Activated CD4-positive, alpha-beta T cell treated with anti-CD3 and anti-CD28 coated beads, Interleukin-2, amount 50 U/mL, for 48 hours (primary cell): Measurements from ENCODE around the gene VPS39.

Experiments used
- DNase-seq, 2 experiments: peaks; one replicate each; pipeline ENCODE4 v3.0.0-alpha.2; 2020

The VPS39 gene

GRCh38 chr15:42143356-42143755 is 64.7 kb downstream of the VPS39 start:
- DNase-seq: no peak

GRCh38 chr15:42141795-42142667 is 66.1 kb downstream of the VPS39 start:
- DNase-seq: no peak

- no peak for DNase-seq
Observed at GRCh38 chr15:42141246-42141645, 66.9 kb downstream of the VPS39 start.

GRCh38 chr15:42140383-42141070 is 67.6 kb downstream of the VPS39 start:
- no peak for DNase-seq

GRCh38 chr15:42139596-42139995 is 68.5 kb downstream of the VPS39 start:
- no peak for DNase-seq

GRCh38 chr15:42138968-42139386 is 69.1 kb downstream of the VPS39 start:
- DNase-seq: no peak

- no peak for DNase-seq
Observed at GRCh38 chr15:42138411-42138810, 69.7 kb downstream of the VPS39 start.

- DNase-seq: no peak
Observed at GRCh38 chr15:42137461-42138261, 70.4 kb downstream of the VPS39 start.

GRCh38 chr15:42136513-42136912 is 71.6 kb downstream of the VPS39 start:
- DNase-seq: no peak

GRCh38 chr15:42135351-42135750 is 72.8 kb downstream of the VPS39 start:
- DNase-seq: no peak

GRCh38 chr15:42134617-42135245 is 73.4 kb downstream of the VPS39 start:
- DNase-seq: no peak

- peak; percentile 68 to 74 for DNase-seq
Observed at GRCh38 chr15:42133886-42134502, 74.1 kb downstream of the VPS39 start.

- DNase-seq: no peak
Observed at GRCh38 chr15:42133356-42133755, 74.7 kb downstream of the VPS39 start.

- no peak for DNase-seq
Observed at GRCh38 chr15:42131826-42132806, 76.0 kb downstream of the VPS39 start.

- DNase-seq: no peak
Observed at GRCh38 chr15:42131006-42131405, 77.1 kb downstream of the VPS39 start.

- no peak for DNase-seq
Observed at GRCh38 chr15:42130246-42130986, 77.7 kb downstream of the VPS39 start.

- DNase-seq: no peak
Observed at GRCh38 chr15:42129364-42129763, 78.7 kb downstream of the VPS39 start.

GRCh38 chr15:42128476-42128875 is 79.6 kb downstream of the VPS39 start:
- DNase-seq: no peak

- DNase-seq: no peak
Observed at GRCh38 chr15:42123546-42123945, 84.6 kb downstream of the VPS39 start.

- DNase-seq: no peak
Observed at GRCh38 chr15:42121682-42122081, 86.4 kb downstream of the VPS39 start.
